Osteoblast (primary cell): Measurements from ENCODE around the gene LRRTM4. TPM values are rescaled to one million over a fixed set of nuclear protein-coding genes. Genes with fewer than 3 reads are reported as not detected.

ENCODE experiments used
- DNase-seq: peaks from one replicate; pipeline ENCODE4 v3.0.0; 2011; ENCODE audit warnings: low spot score, mixed read lengths; ENCODE audit not compliant: insufficient read length; ENCODE audit errors: missing footprints
- H2AFZ ChIP-seq: 2 replicates; pipeline ENCODE4 v1.6.0; 2011; ENCODE audit warnings: mild to moderate bottlenecking, low read length
- H3K27ac ChIP-seq: 2 replicates; pipeline ENCODE4 v1.5.1; 2011; ENCODE audit warnings: mild to moderate bottlenecking, low read depth, low read length, moderate library complexity
- H3K27me3 ChIP-seq: 2 replicates; pipeline ENCODE4 v1.6.0; 2012; ENCODE audit warnings: mild to moderate bottlenecking, control low read depth, inconsistent platforms, low read length, moderate library complexity; ENCODE audit not compliant: insufficient read depth
- H3K36me3 ChIP-seq: 2 replicates; pipeline ENCODE4 v1.5.1; 2011; ENCODE audit warnings: mild to moderate bottlenecking, low read length, control low read depth, moderate library complexity; ENCODE audit not compliant: insufficient read depth
- H3K4me1 ChIP-seq: 2 replicates; pipeline ENCODE4 v1.5.1; 2011; ENCODE audit warnings: mild to moderate bottlenecking, low read length, control low read depth, moderate library complexity; ENCODE audit not compliant: insufficient read depth
- H3K4me2 ChIP-seq: 2 replicates; pipeline ENCODE4 v1.6.0; 2011; ENCODE audit warnings: mild to moderate bottlenecking, low read length; ENCODE audit not compliant: insufficient read depth
- H3K4me3 ChIP-seq: fragments of 200-600 bp; sonication (generic); 3 replicates; pipeline ENCODE4 v1.5.1; 2012; ENCODE audit warnings: mild to moderate bottlenecking, low read length, inconsistent platforms; ENCODE audit not compliant: insufficient read depth
- H3K79me2 ChIP-seq: 2 replicates; pipeline ENCODE4 v1.6.0; 2012; ENCODE audit warnings: mild to moderate bottlenecking, low read length, control low read depth, inconsistent platforms; ENCODE audit not compliant: insufficient read depth
- H3K9me3 ChIP-seq: 2 replicates; pipeline ENCODE4 v1.5.1; 2011; ENCODE audit warnings: low read depth, low read length, control low read depth
- H4K20me1 ChIP-seq: 2 replicates; pipeline ENCODE4 v1.6.0; 2012; ENCODE audit warnings: mild to moderate bottlenecking, low read length, control low read depth; ENCODE audit not compliant: insufficient read depth
- total RNA-seq: library from RNA; depleted of rRNA; stranded (reverse); fragments of >200 nt; gene quantifications from 2 replicates; pipeline ENCODE4 v1.2.3, GENCODE V29; 2012
- TF ChIP-seq, protein P1 (sequence below): IDR thresholded peaks from 2 replicates; pipeline ENCODE4 v1.5.1; 2011; ENCODE audit warnings: mild to moderate bottlenecking, low read depth, low read length, moderate library complexity; ENCODE audit errors: extremely low read depth

Gene LRRTM4
- total RNA-seq, 1 donor = not detected

DNA sequence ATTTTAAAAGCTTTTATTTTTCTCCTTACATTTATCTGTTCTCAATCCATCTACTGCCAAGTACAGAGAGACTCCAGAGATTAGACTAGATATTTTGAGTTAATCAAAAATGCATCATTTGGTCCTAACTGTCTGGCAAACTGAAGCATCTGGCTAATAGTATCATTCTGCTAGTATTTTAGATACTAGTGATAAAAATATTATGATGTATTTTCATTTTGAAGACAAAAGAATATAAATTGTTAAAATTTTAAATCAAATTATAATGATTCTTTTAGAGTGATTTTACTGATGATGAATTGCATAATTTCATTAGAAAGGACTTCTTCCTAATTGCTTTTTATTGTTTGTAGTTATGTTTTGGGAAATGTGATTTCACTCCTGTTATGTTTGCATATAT, 584.0 kb downstream of the LRRTM4 start:
- peak; percentile 13 for DNase-seq
- H3K4me3 ChIP-seq = no peak overlapping the region
- no peaks in the 10 kb centered on the region for H4K20me1 ChIP-seq
- H2AFZ ChIP-seq = no peak overlapping the region
- H3K79me2 ChIP-seq = no peaks in the 10 kb centered on the region
- H3K9me3 ChIP-seq = no peaks in the 10 kb centered on the region
- H3K36me3 ChIP-seq = no peaks in the 10 kb centered on the region
- H3K27ac ChIP-seq = no peak overlapping the region
- no peaks in the 10 kb centered on the region for H3K27me3 ChIP-seq
- no peak overlapping the region for H3K4me2 ChIP-seq
- H3K4me1 ChIP-seq = no peaks in the 10 kb centered on the region
- TF ChIP-seq, protein P1, sequence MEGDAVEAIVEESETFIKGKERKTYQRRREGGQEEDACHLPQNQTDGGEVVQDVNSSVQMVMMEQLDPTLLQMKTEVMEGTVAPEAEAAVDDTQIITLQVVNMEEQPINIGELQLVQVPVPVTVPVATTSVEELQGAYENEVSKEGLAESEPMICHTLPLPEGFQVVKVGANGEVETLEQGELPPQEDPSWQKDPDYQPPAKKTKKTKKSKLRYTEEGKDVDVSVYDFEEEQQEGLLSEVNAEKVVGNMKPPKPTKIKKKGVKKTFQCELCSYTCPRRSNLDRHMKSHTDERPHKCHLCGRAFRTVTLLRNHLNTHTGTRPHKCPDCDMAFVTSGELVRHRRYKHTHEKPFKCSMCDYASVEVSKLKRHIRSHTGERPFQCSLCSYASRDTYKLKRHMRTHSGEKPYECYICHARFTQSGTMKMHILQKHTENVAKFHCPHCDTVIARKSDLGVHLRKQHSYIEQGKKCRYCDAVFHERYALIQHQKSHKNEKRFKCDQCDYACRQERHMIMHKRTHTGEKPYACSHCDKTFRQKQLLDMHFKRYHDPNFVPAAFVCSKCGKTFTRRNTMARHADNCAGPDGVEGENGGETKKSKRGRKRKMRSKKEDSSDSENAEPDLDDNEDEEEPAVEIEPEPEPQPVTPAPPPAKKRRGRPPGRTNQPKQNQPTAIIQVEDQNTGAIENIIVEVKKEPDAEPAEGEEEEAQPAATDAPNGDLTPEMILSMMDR = no peak

DNA sequence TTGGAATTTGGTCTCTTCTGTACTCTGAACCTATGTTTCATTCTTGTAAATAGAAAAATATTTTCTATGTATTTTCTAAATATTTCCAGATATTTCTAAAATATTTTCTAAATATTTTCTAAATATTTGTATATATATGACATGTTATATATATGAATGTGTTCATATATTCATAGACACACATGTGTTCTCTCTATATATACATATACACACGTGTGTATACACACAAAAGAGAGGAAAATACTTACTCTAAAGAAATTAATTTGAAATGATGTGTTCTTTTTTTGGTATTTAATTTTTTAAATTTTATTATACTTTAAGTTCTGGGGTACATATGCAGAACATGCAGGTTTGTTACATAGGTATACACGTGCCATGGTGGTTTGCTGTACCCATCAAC, 589.6 kb downstream of the LRRTM4 start:
- TF ChIP-seq, protein P1 = no peak
- no peak overlapping the region for H3K4me2 ChIP-seq
- H3K9me3 ChIP-seq = no peaks in the 10 kb centered on the region
- H3K4me3 ChIP-seq = no peak overlapping the region
- DNase-seq = no peak
- no peaks in the 10 kb centered on the region for H3K27me3 ChIP-seq
- no peaks in the 10 kb centered on the region for H3K4me1 ChIP-seq
- no peaks in the 10 kb centered on the region for H4K20me1 ChIP-seq
- no peak overlapping the region for H2AFZ ChIP-seq
- H3K27ac ChIP-seq = no peak overlapping the region
- no peaks in the 10 kb centered on the region for H3K36me3 ChIP-seq
- H3K79me2 ChIP-seq = no peaks in the 10 kb centered on the region

DNA sequence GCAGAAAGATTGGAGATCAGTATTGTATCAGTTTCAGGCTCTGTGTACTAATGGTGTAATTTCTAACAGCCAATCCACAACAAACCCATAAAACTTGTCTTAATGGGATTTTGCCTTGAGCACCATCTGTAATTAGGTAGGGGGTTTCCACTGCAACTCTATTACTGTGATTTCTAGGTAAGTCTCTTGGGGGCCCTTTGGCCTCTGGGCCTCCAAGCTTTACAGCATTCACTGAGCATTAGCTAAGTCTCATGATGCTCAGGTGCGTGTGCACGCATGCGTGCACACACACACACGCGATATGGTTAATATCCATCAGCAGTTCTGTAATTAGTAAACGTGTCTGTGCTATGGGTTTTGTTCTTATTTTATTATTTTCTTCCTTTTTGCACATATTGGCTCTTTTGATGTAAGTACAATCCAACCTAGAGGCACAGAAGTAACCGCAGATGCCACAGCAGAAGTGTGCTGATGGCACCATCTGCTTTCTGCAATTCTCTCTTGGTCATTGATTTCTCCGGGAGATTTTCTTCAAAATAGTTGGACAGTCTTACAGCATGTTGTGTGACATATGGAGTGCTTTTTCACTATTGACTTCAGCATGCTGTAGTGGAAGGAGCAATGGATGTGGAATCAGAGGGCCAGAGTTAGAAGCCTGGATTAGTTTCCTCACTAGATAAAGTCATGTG, 592.0 kb downstream of the LRRTM4 start:
- Histone ChIP-seq H2AFZ (no peak overlapping the region), H3K79me2 (no peaks in the 10 kb centered on the region), H3K27ac (no peak overlapping the region), H3K9me3 (no peaks in the 10 kb centered on the region), H3K4me3 (no peak overlapping the region), H3K27me3 (no peaks in the 10 kb centered on the region), H3K4me2 (no peak overlapping the region), H3K36me3 (no peaks in the 10 kb centered on the region), H4K20me1 (no peaks in the 10 kb centered on the region), H3K4me1 (no peaks in the 10 kb centered on the region)
- TF ChIP-seq, protein P1 = no peak
- no peak for DNase-seq

DNA sequence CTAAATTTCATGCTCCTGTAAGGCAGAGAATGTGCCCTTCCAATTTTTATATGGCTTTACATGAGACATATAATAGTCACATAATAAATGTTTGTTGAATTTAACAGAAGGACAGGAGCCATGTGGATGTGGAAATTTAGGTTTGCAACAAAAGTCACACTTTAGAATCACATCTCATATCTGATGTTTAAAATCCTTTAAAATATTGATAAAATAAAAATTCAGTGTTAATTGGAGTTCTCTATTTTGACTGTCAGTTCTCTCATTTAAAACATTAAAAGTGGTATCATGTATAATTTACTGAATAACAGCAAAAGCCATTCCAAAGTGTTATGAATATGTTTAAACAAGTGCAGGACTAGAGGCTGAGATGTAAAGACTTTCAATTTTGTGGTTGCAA, 594.1 kb downstream of the LRRTM4 start:
- H3K4me2 ChIP-seq = no peak overlapping the region
- no peak overlapping the region for H3K27ac ChIP-seq
- no peaks in the 10 kb centered on the region for H4K20me1 ChIP-seq
- no peaks in the 10 kb centered on the region for H3K27me3 ChIP-seq
- no peaks in the 10 kb centered on the region for H3K79me2 ChIP-seq
- TF ChIP-seq, protein P1 = no peak
- H3K36me3 ChIP-seq = no peaks in the 10 kb centered on the region
- H3K9me3 ChIP-seq = no peaks in the 10 kb centered on the region
- no peaks in the 10 kb centered on the region for H3K4me1 ChIP-seq
- H2AFZ ChIP-seq = no peak overlapping the region
- no peak for DNase-seq
- H3K4me3 ChIP-seq = no peak overlapping the region
